ENCODE data around the gene ASB11.

The ASB11 gene

GRCh38 chrX:15233416-15234015 lies 81.9 kb downstream of the ASB11 start:
- H3K4ac ChIP-seq (ENCODE audit: low read length): no peak overlapping the region

More at GRCh38 chrX:15233416-15234015, 81.9 kb downstream of the ASB11 start:
- Histone ChIP-seq H3K4me1 (ENCODE audit: control insufficient read depth in 2 of 2, insufficient read depth in 1 of 2, low read depth in 1 of 2, low read length in 2 of 2) (no peaks in the 10 kb centered on the region), H3K4me2 (ENCODE audit: insufficient read depth, low read length, poor library complexity, severe bottlenecking) (no peak overlapping the region), H3K9ac (ENCODE audit: low read depth, low read length, poor library complexity) (no peak overlapping the region), H3K18ac (ENCODE audit: low read length) (no peak overlapping the region), H3K36me3 (replicated peaks in 1 of 2; ENCODE audit: control insufficient read depth in 2 of 2, insufficient read depth in 2 of 2, low read length in 2 of 2) (no peaks in the 10 kb centered on the region), H3K27me3 (ENCODE audit: control insufficient read depth in 3 of 3, insufficient read depth in 3 of 3, low read depth in 1 of 3, low read length in 3 of 3) (peaks cover 0 to 5% (median 0%) of the 10 kb centered on the region in 3 experiments), H2BK12ac (ENCODE audit: low read length) (no peak overlapping the region), H3K79me1 (ENCODE audit: low read depth, low read length) (no peaks in the 10 kb centered on the region), H3K14ac (ENCODE audit: low read length) (no peak overlapping the region), H2AFZ (ENCODE audit: low read length) (no peak overlapping the region), H3K27ac (replicated peaks; ENCODE audit: low read length) (no peak overlapping the region), H2BK15ac (ENCODE audit: low read length) (no peak overlapping the region), H2BK120ac (ENCODE audit: low read depth, low read length) (no peak overlapping the region), H4K91ac (ENCODE audit: low read depth, low read length, poor library complexity) (no peak overlapping the region), H4K8ac (ENCODE audit: low read depth, low read length) (no peak overlapping the region), H3K9me3 (replicated peaks in 1 of 2; ENCODE audit: control insufficient read depth in 2 of 2, insufficient read depth in 1 of 2, low read depth in 1 of 2, low read length in 2 of 2) (no peaks in the 10 kb centered on the region), H3K23ac (ENCODE audit: low read depth, low read length, poor library complexity) (no peak overlapping the region), H2AK5ac (ENCODE audit: low read depth, low read length) (no peak overlapping the region), H3K4me3 (ENCODE audit: low read length in 2 of 2) (no peak overlapping the region), H2BK5ac (ENCODE audit: low read length) (no peak overlapping the region)
- no peak for DNase-seq (ENCODE audit: low spot score)
- WGBS, 2 donors (ENCODE audit: extremely low coverage in 2 of 2, insufficient read length in 2 of 2, insufficient replicate concordance in 1 of 2): no CpG with 5 or more reads among the region's 3 CpGs

All from neuronal stem cell (in vitro differentiated cells).